Motor neuron (in vitro differentiated cells): ENCODE data around the gene ERMARD. TPM values are rescaled to one million over a fixed set of nuclear protein-coding genes. Genes with fewer than 3 reads are reported as not detected.

Experiments used
- ATAC-seq, 8 experiments: fragments of 200-7000 bp; cut with Tn5 transposase; replicated peaks in 6 of 8; 2 replicates each; pipeline ENCODE4 v1.8.0; 2021; ENCODE audit warnings: mild to moderate bottlenecking in 8 of 8, moderate library complexity in 8 of 8
- H3K27ac ChIP-seq, 2 donors: fragments of 250-450 bp; sonication (Bioruptor Pico); 2 replicates each; pipeline ENCODE4 v1.9.0; 2021; ENCODE audit warnings: antibody characterized with exemption in 2 of 2, mild to moderate bottlenecking in 2 of 2, moderate library complexity in 1 of 2
- H3K4me1 ChIP-seq, 2 donors: fragments of 250-450 bp; sonication (Bioruptor Pico); replicated peaks in 1 of 2; 2 replicates each; pipeline ENCODE4 v1.6.1; 2021; ENCODE audit warnings: antibody characterized with exemption in 2 of 2, mild to moderate bottlenecking in 2 of 2, moderate library complexity in 1 of 2
- H3K4me3 ChIP-seq, 5 donors: fragments of 250-450 bp; sonication (Bioruptor Pico); 2 replicates each; pipeline ENCODE4 v1.9.0; 2021; ENCODE audit warnings: antibody characterized with exemption in 5 of 5, mild to moderate bottlenecking in 5 of 5, moderate library complexity in 4 of 5
- WGBS, 10 experiments: fragments of 450-650 bp; shearing (Covaris generic); methylation state at CpG; one replicate each; pipeline ENCODE4 v1.0.0; 2022; 5-methylcytosine and 5-hydroxymethylcytosine counted together
- in situ Hi-C, 9 experiments: fragments of 400-800 bp; cut with MboI; loops; one replicate each; pipeline ENCODE4 v1.15.0; 2021; ENCODE audit warnings: low sequenced_read_pairs in 9 of 9, low pct_unique_long_range_greater_than_20kb in 2 of 9; ENCODE audit not compliant: unreplicated experiment in 9 of 9
- total RNA-seq, 8 experiments: library from RNA; unstranded; fragments of 300-600 nt; gene quantifications; 2 replicates each; pipeline versions ENCODE4 v1.2.3 to v1.2.4, GENCODE V29; 2022

ERMARD gene
- total RNA-seq, 8 experiments from 2014 or later = 12.7 to 30.1 (median 16.6) TPM

GRCh38 chr6:169791721-169792131, 40.3 kb downstream of the ERMARD start:
- no peak overlapping the region for H3K4me3 ChIP-seq
- no peak overlapping the region for H3K27ac ChIP-seq
- in situ Hi-C loops = no loop called here
- peaks cover 8 to 20% of the 10 kb centered on the region in 2 donors for H3K4me1 ChIP-seq
- ATAC-seq = no peak
- WGBS, 10 experiments = 60 to 100% (median 70%) methylated on average over 1 to 3 of the region's 6 CpGs; no CpG with 5 or more reads in 5 of the 10 experiments

- peaks cover 8 to 20% of the 10 kb centered on the region in 2 donors for H3K4me1 ChIP-seq
- ATAC-seq = no peak
- no peak overlapping the region for H3K4me3 ChIP-seq
- WGBS, 10 experiments = 80 to 100% (median 92%) methylated on average over 1 to 11 of the region's 21 CpGs; no CpG with 5 or more reads in 1 of the 10 experiments
- in situ Hi-C loops = no loop called here
- H3K27ac ChIP-seq = no peak overlapping the region
Measured at GRCh38 chr6:169792306-169793015, 41.0 kb downstream of the ERMARD start.

GRCh38 chr6:169793408-169793807, 42.0 kb downstream of the ERMARD start:
- ATAC-seq = no peak
- Histone ChIP-seq H3K4me3 (no peak overlapping the region), H3K27ac (no peak overlapping the region), H3K4me1 (peaks cover 8 to 27% of the 10 kb centered on the region in 2 donors)
- in situ Hi-C loops = no loop called here
- WGBS, 10 experiments = 75 to 100% (median 89%) methylated on average over 1 to 5 of the region's 10 CpGs; no CpG with 5 or more reads in 4 of the 10 experiments

- Histone ChIP-seq H3K4me1 (peaks cover 16 to 38% of the 10 kb centered on the region in 2 donors), H3K4me3 (no peak overlapping the region), H3K27ac (no peak overlapping the region)
- ATAC-seq = peak in 1 of 8 experiments; percentile 5
- in situ Hi-C loops = no loop called here
- WGBS, 10 experiments = 58 to 100% (median 90%) methylated on average over 1 to 7 of the region's 13 CpGs; no CpG with 5 or more reads in 3 of the 10 experiments
Measured at GRCh38 chr6:169794317-169795055, 43.1 kb downstream of the ERMARD start.

- 47 to 67% (median 58%) methylated on average over 1 to 2 of the region's 2 CpGs; no CpG with 5 or more reads in 6 of the 10 experiments for WGBS, 10 experiments
- in situ Hi-C loops = no loop called here
- no peak for ATAC-seq
Measured at GRCh38 chr6:169795196-169795595, 43.8 kb downstream of the ERMARD start.

GRCh38 chr6:169798764-169799473, 47.5 kb downstream of the ERMARD start:
- peaks cover 23 to 42% of the 10 kb centered on the region in 2 donors for H3K4me1 ChIP-seq
- 52 to 100% (median 67%) methylated on average over 1 to 10 of the region's 10 CpGs; no CpG with 5 or more reads in 1 of the 10 experiments for WGBS, 10 experiments
- H3K27ac ChIP-seq = peak overlapping the region in 1 of 2 donors; percentile 62
- H3K4me3 ChIP-seq = peak overlapping the region in 2 of 5 donors; percentile 12 to 20
- ATAC-seq = peak in 5 of 8 experiments; percentile 16 to 81 (median 65)
- in situ Hi-C loops = no loop called here

More at GRCh38 chr6:169795196-169795595, 43.8 kb downstream of the ERMARD start:
- no peak overlapping the region for H3K27ac ChIP-seq
- peaks cover 17 to 40% of the 10 kb centered on the region in 2 donors for H3K4me1 ChIP-seq
- no peak overlapping the region for H3K4me3 ChIP-seq

GRCh38 chr6:169799474-169799926, 48.1 kb downstream of the ERMARD start:
- Histone ChIP-seq H3K27ac (peak overlapping the region in 1 of 2 donors; percentile 38), H3K4me1 (peaks cover 23 to 42% of the 10 kb centered on the region in 2 donors), H3K4me3 (no peak overlapping the region)
- in situ Hi-C loops = no loop called here
- 20 to 76% (median 59%) methylated on average over 1 to 6 of the region's 7 CpGs for WGBS, 10 experiments
- ATAC-seq = no peak

- peak in 3 of 8 experiments; percentile 31 to 71 (median 33) for ATAC-seq
- 0 to 93% (median 69%) methylated on average over 2 to 8 of the region's 9 CpGs; no CpG with 5 or more reads in 1 of the 10 experiments for WGBS, 10 experiments
- Histone ChIP-seq H3K4me1 (peaks cover 23 to 42% of the 10 kb centered on the region in 2 donors), H3K4me3 (no peak overlapping the region), H3K27ac (no peak overlapping the region)
- in situ Hi-C loops = no loop called here
Measured at GRCh38 chr6:169800116-169800667, 48.8 kb downstream of the ERMARD start.

- peak; percentile 63 to 96 (median 88) for ATAC-seq
- Histone ChIP-seq H3K4me3 (no peak overlapping the region), H3K4me1 (peaks cover 23 to 42% of the 10 kb centered on the region in 2 donors), H3K27ac (no peak overlapping the region)
- in situ Hi-C loops = no loop called here
- 30 to 93% (median 66%) methylated on average over 1 to 7 of the region's 13 CpGs; no CpG with 5 or more reads in 2 of the 10 experiments for WGBS, 10 experiments
Measured at GRCh38 chr6:169800668-169801395, 49.4 kb downstream of the ERMARD start.

GRCh38 chr6:169801396-169802160, 50.2 kb downstream of the ERMARD start:
- in situ Hi-C loops = no loop called here
- Histone ChIP-seq H3K27ac (no peak overlapping the region), H3K4me3 (no peak overlapping the region), H3K4me1 (peaks cover 23 to 42% of the 10 kb centered on the region in 2 donors)
- 32 to 100% (median 69%) methylated on average over 1 to 20 of the region's 31 CpGs; no CpG with 5 or more reads in 3 of the 10 experiments for WGBS, 10 experiments
- peak in 1 of 8 experiments; percentile 8 for ATAC-seq

GRCh38 chr6:169802790-169803189, 51.4 kb downstream of the ERMARD start:
- peaks cover 23 to 41% of the 10 kb centered on the region in 2 donors for H3K4me1 ChIP-seq
- ATAC-seq = no peak
- H3K27ac ChIP-seq = no peak overlapping the region
- no peak overlapping the region for H3K4me3 ChIP-seq
- WGBS, 10 experiments = 55 to 100% (median 86%) methylated on average over 2 to 9 of the region's 9 CpGs; no CpG with 5 or more reads in 1 of the 10 experiments
- in situ Hi-C loops = no loop called here
